ENCODE results near the gene FAM9A.

- TF ChIP-seq CTCF (conservative IDR thresholded peaks at IDR 0.05) (no peak), ZFX (IDR thresholded peaks at IDR 0.05) (no peak)
These were observed 48.3 kb upstream of the FAM9A start for GRCh38 chrX:8849458-8849857.
